Mammary epithelial cell (primary cell): ENCODE data around the gene SPC24.
"Not testable (repeated sequence)": the region's sequence is repeated elsewhere in the genome, so short reads cannot be mapped to it uniquely, and the experiment has no call there.

Source experiments
- CTCF ChIP-seq, 2 donors: IDR thresholded peaks in 1 of 2; conservative IDR thresholded peaks in 1 of 2; 2 replicates each; pipeline ENCODE4 v1.5.1; 2011 to 2012; ENCODE audit warnings: inconsistent platforms in 2 of 2, low read length in 2 of 2, mild to moderate bottlenecking in 2 of 2, control low read depth in 1 of 2, low read depth in 1 of 2; ENCODE audit not compliant: insufficient read depth in 1 of 2; ENCODE audit errors: extremely low read depth in 1 of 2
- EZH2 ChIP-seq: IDR thresholded peaks from 2 replicates; pipeline ENCODE4 v1.6.1; 2012; ENCODE audit warnings: low read length, inconsistent platforms, borderline replicate concordance

GRCh38 chr19:11160440-11160768 lies 4.8 kb upstream of the SPC24 start:
- TF ChIP-seq CTCF (conservative IDR thresholded peaks at IDR 0.05 in 1 of 2, IDR thresholded peaks at IDR 0.05 in 1 of 2; ENCODE audit: extremely low read depth in 1 of 2, insufficient read depth in 1 of 2, low read depth in 1 of 2, low read length in 2 of 2); EZH2: not testable (repeated sequence)
